Dendritic cell treated with granulocyte-macrophage colony-stimulating factor and Interleukin-4, amounts not matched to agents 40 ng/mL and 50 ng/mL, for 4 days (primary cell): ENCODE data around the gene OR9G4.

Source experiments
- H3K27ac Mint-ChIP-seq: one replicate; pipeline ENCODE4 v1.8.0; 2022; ENCODE audit warnings: mild to moderate bottlenecking, mixed read lengths
- H3K27me3 Mint-ChIP-seq: one replicate; pipeline ENCODE4 v1.8.0; 2022; ENCODE audit warnings: mild to moderate bottlenecking, mixed read lengths
- H3K36me3 Mint-ChIP-seq: one replicate; pipeline ENCODE4 v1.8.0; 2022; ENCODE audit warnings: low read depth, mixed read lengths
- H3K4me1 Mint-ChIP-seq: one replicate; pipeline ENCODE4 v1.8.0; 2022; ENCODE audit warnings: low read depth, mixed read lengths
- H3K4me3 Mint-ChIP-seq: one replicate; pipeline ENCODE4 v1.8.0; 2022; ENCODE audit warnings: mild to moderate bottlenecking, moderate library complexity, mixed read lengths
- H3K9me3 Mint-ChIP-seq: one replicate; pipeline ENCODE4 v1.8.0; 2022; ENCODE audit warnings: mixed read lengths
- intact Hi-C: fragments of 100-400 bp; cut with micrococcal nuclease; formaldehyde crosslinking; loops from one replicate; pipeline ENCODE4 v1.15.0; 2022

OR9G4 gene

GRCh38 chr11:56748597-56748996, at the start of gene OR9G4:
TSS of gene OR9G4 (minus strand) at chr11:56748697. CDS start at chr11:56743766, 4,931 bp downstream.
- H3K27me3 Mint-ChIP-seq: no peaks in the 10 kb centered on the region
- H3K4me3 Mint-ChIP-seq: no peak within 1 kb of the TSS
- intact Hi-C loops: no loop called here
- no peak within 1 kb of the TSS for H3K27ac Mint-ChIP-seq
- H3K9me3 Mint-ChIP-seq: no peaks in the 10 kb centered on the region
- no peaks in the 10 kb centered on the region for H3K4me1 Mint-ChIP-seq
- no peaks in the 10 kb centered on the region for H3K36me3 Mint-ChIP-seq

GRCh38 chr11:56783448-56784041, 35.0 kb upstream of the OR9G4 start:
- no peak overlapping the region for H3K4me3 Mint-ChIP-seq
- intact Hi-C loops: loop anchor here (10.0 kb wide), 1 partner anchor 839 kb away; no protein-coding TSS in a partner anchor
- H3K27ac Mint-ChIP-seq: no peak overlapping the region
- no peaks in the 10 kb centered on the region for H3K27me3 Mint-ChIP-seq
- no peaks in the 10 kb centered on the region for H3K4me1 Mint-ChIP-seq
- no peaks in the 10 kb centered on the region for H3K36me3 Mint-ChIP-seq
- H3K9me3 Mint-ChIP-seq: no peaks in the 10 kb centered on the region

GRCh38 chr11:56782167-56782847, 33.8 kb upstream of the OR9G4 start:
- H3K4me3 Mint-ChIP-seq: no peak overlapping the region
- intact Hi-C loops: loop anchor here (10.0 kb wide), 1 partner anchor 838 kb away; no protein-coding TSS in a partner anchor
- H3K27ac Mint-ChIP-seq: no peak overlapping the region
- H3K4me1 Mint-ChIP-seq: no peaks in the 10 kb centered on the region
- H3K9me3 Mint-ChIP-seq: no peaks in the 10 kb centered on the region
- H3K36me3 Mint-ChIP-seq: no peaks in the 10 kb centered on the region
- no peaks in the 10 kb centered on the region for H3K27me3 Mint-ChIP-seq

GRCh38 chr11:56776809-56777208, 28.3 kb upstream of the OR9G4 start:
- Mint-ChIP-seq H3K27me3 (no peaks in the 10 kb centered on the region), H3K27ac (no peak overlapping the region), H3K36me3 (no peaks in the 10 kb centered on the region), H3K4me3 (no peak overlapping the region), H3K4me1 (no peaks in the 10 kb centered on the region), H3K9me3 (no peaks in the 10 kb centered on the region)
- intact Hi-C loops: no loop called here

GRCh38 chr11:56764976-56765375, 16.5 kb upstream of the OR9G4 start:
- no peaks in the 10 kb centered on the region for H3K36me3 Mint-ChIP-seq
- H3K4me1 Mint-ChIP-seq: no peaks in the 10 kb centered on the region
- H3K4me3 Mint-ChIP-seq: no peak overlapping the region
- no peaks in the 10 kb centered on the region for H3K9me3 Mint-ChIP-seq
- no peaks in the 10 kb centered on the region for H3K27me3 Mint-ChIP-seq
- H3K27ac Mint-ChIP-seq: no peak overlapping the region
- intact Hi-C loops: no loop called here

GRCh38 chr11:56751480-56751879, 3.0 kb upstream of the OR9G4 start:
- H3K4me3 Mint-ChIP-seq: no peak overlapping the region
- H3K9me3 Mint-ChIP-seq: no peaks in the 10 kb centered on the region
- H3K36me3 Mint-ChIP-seq: no peaks in the 10 kb centered on the region
- intact Hi-C loops: no loop called here
- no peaks in the 10 kb centered on the region for H3K4me1 Mint-ChIP-seq
- H3K27me3 Mint-ChIP-seq: no peaks in the 10 kb centered on the region
- no peak overlapping the region for H3K27ac Mint-ChIP-seq

GRCh38 chr11:56750190-56750589, 1.7 kb upstream of the OR9G4 start:
- Mint-ChIP-seq H3K27ac (no peak overlapping the region), H3K4me3 (no peak overlapping the region), H3K36me3 (no peaks in the 10 kb centered on the region), H3K27me3 (no peaks in the 10 kb centered on the region), H3K4me1 (no peaks in the 10 kb centered on the region), H3K9me3 (no peaks in the 10 kb centered on the region)
- intact Hi-C loops: no loop called here

GRCh38 chr11:56740886-56741285, 7.6 kb downstream of the OR9G4 start:
- Mint-ChIP-seq H3K36me3 (no peaks in the 10 kb centered on the region), H3K4me3 (no peak overlapping the region), H3K27ac (no peak overlapping the region), H3K4me1 (no peaks in the 10 kb centered on the region), H3K9me3 (peaks cover 6% of the 10 kb centered on the region), H3K27me3 (no peaks in the 10 kb centered on the region)
- intact Hi-C loops: no loop called here

GRCh38 chr11:56740107-56740506, 8.4 kb downstream of the OR9G4 start:
- intact Hi-C loops: no loop called here
- no peaks in the 10 kb centered on the region for H3K4me1 Mint-ChIP-seq
- no peak overlapping the region for H3K4me3 Mint-ChIP-seq
- H3K27ac Mint-ChIP-seq: no peak overlapping the region
- peaks cover 6% of the 10 kb centered on the region for H3K9me3 Mint-ChIP-seq
- no peaks in the 10 kb centered on the region for H3K36me3 Mint-ChIP-seq
- H3K27me3 Mint-ChIP-seq: no peaks in the 10 kb centered on the region

GRCh38 chr11:56720513-56720912, 28.0 kb downstream of the OR9G4 start:
- H3K27me3 Mint-ChIP-seq: no peaks in the 10 kb centered on the region
- intact Hi-C loops: no loop called here
- H3K27ac Mint-ChIP-seq: no peak overlapping the region
- H3K4me1 Mint-ChIP-seq: no peaks in the 10 kb centered on the region
- H3K36me3 Mint-ChIP-seq: no peaks in the 10 kb centered on the region
- no peaks in the 10 kb centered on the region for H3K9me3 Mint-ChIP-seq
- no peak overlapping the region for H3K4me3 Mint-ChIP-seq

GRCh38 chr11:56716379-56716854, 32.1 kb downstream of the OR9G4 start:
- H3K27me3 Mint-ChIP-seq: no peaks in the 10 kb centered on the region
- peaks cover 27% of the 10 kb centered on the region for H3K9me3 Mint-ChIP-seq
- no peak overlapping the region for H3K27ac Mint-ChIP-seq
- no peaks in the 10 kb centered on the region for H3K4me1 Mint-ChIP-seq
- no peak overlapping the region for H3K4me3 Mint-ChIP-seq
- H3K36me3 Mint-ChIP-seq: no peaks in the 10 kb centered on the region
- intact Hi-C loops: no loop called here

GRCh38 chr11:56714206-56714605, 34.3 kb downstream of the OR9G4 start:
- intact Hi-C loops: no loop called here
- Mint-ChIP-seq H3K27me3 (no peaks in the 10 kb centered on the region), H3K4me1 (no peaks in the 10 kb centered on the region), H3K9me3 (peaks cover 32% of the 10 kb centered on the region), H3K27ac (no peak overlapping the region), H3K36me3 (no peaks in the 10 kb centered on the region), H3K4me3 (no peak overlapping the region)

GRCh38 chr11:56706486-56706885, 42.0 kb downstream of the OR9G4 start:
- Mint-ChIP-seq H3K4me3 (no peak overlapping the region), H3K4me1 (no peaks in the 10 kb centered on the region), H3K36me3 (no peaks in the 10 kb centered on the region), H3K9me3 (peaks cover 6% of the 10 kb centered on the region), H3K27me3 (no peaks in the 10 kb centered on the region), H3K27ac (no peak overlapping the region)
- intact Hi-C loops: no loop called here

GRCh38 chr11:56705784-56706396, 42.6 kb downstream of the OR9G4 start:
- H3K27ac Mint-ChIP-seq: no peak overlapping the region
- no peaks in the 10 kb centered on the region for H3K4me1 Mint-ChIP-seq
- intact Hi-C loops: no loop called here
- H3K27me3 Mint-ChIP-seq: no peaks in the 10 kb centered on the region
- H3K4me3 Mint-ChIP-seq: no peak overlapping the region
- no peaks in the 10 kb centered on the region for H3K36me3 Mint-ChIP-seq
- peaks cover under 1% of the 10 kb centered on the region for H3K9me3 Mint-ChIP-seq
